Heart left ventricle (tissue), 16 donors: ENCODE results near the gene TRMT1. TPM values are rescaled to one million over a fixed set of nuclear protein-coding genes. Genes with fewer than 3 reads are reported as not detected.
A peak's percentile ranks its signal among the peaks of the same experiment; 100 is the strongest.

Experiments used
- ATAC-seq, 4 donors: fragments of 200-7000 bp; cut with Tn5 transposase; one replicate each; pipeline ENCODE4 v1.9.1; 2020 to 2022; ENCODE audit warnings: moderate library complexity in 4 of 4, mild to moderate bottlenecking in 3 of 4, moderate number of reproducible peaks in 1 of 4
- DNase-seq, 5 donors: peaks; one replicate each; pipeline ENCODE4 v3.0.0-alpha.2; 2020
- H3K27ac ChIP-seq, 12 donors: fragments of 200-600 bp; sonication (generic) in 4 of 12; one replicate each; pipeline versions ENCODE4 v1.5.0 to v1.8.0; 2016 to 2022; ENCODE audit warnings: mild to moderate bottlenecking in 2 of 12
- H3K27me3 ChIP-seq, 9 donors: fragments of 200-600 bp; sonication (generic) in 2 of 9; one replicate each; pipeline versions ENCODE4 v1.5.1 to v1.8.0; 2016 to 2022; ENCODE audit warnings: mild to moderate bottlenecking in 3 of 9
- H3K36me3 ChIP-seq, 9 donors: fragments of 200-600 bp; sonication (generic) in 2 of 9; one replicate each; pipeline versions ENCODE4 v1.5.0 to v1.8.0; 2018 to 2022; ENCODE audit warnings: mild to moderate bottlenecking in 2 of 9
- H3K4me1 ChIP-seq, 12 donors: fragments of 200-600 bp; sonication (generic) in 4 of 12; one replicate each; pipeline versions ENCODE4 v1.5.0 to v1.8.0; 2016 to 2022; ENCODE audit warnings: mild to moderate bottlenecking in 3 of 12
- H3K4me3 ChIP-seq, 12 donors: fragments of 200-600 bp; sonication (generic) in 4 of 12; one replicate each; pipeline versions ENCODE4 v1.5.0 to v1.8.0; 2017 to 2022; ENCODE audit warnings: mild to moderate bottlenecking in 9 of 12, moderate library complexity in 4 of 12
- H3K9me3 ChIP-seq, 12 donors: fragments of 200-600 bp; sonication (generic) in 4 of 12; one replicate each; pipeline versions ENCODE4 v1.5.0 to v1.8.0; 2016 to 2022; ENCODE audit warnings: mild to moderate bottlenecking in 1 of 12
- POLR2A ChIP-seq, 2 donors: fragments of 450-650 bp; IDR thresholded peaks; one replicate each; pipeline ENCODE4 v1.6.1; 2017; ENCODE audit warnings: antibody characterized with exemption in 2 of 2, mild to moderate bottlenecking in 2 of 2, moderate library complexity in 2 of 2
- WGBS, 4 donors: extraction: QIAGEN DNeasy Blood & Tissue Kit in 2 of 4; methylation state at CpG; one replicate each; pipeline versions ENCODE4 v1.1.5 to v1.1.7; 2013 to 2018; 5-methylcytosine and 5-hydroxymethylcytosine counted together
- intact Hi-C, 10 donors: fragments of 100-400 bp; cut with DNase I; formaldehyde crosslinking; loops; one replicate each; pipeline versions ENCODE4 v1.11.1 to v1.14.2; 2022
- polyA plus RNA-seq, 2 donors: library from polyadenylated mRNA; stranded (reverse); fragments of 200-250 nt; gene quantifications; one replicate each; pipeline ENCODE4 v1.2.3, GENCODE V29; 2013
- total RNA-seq, 9 donors: library from RNA; depleted of rRNA in 2 of 9; stranded (reverse); fragments of >200 nt in 2 of 9; fragmentation: NEBNext Ultra II Directional in 3 of 9; extraction: Animal tissue kit (Norgen Biotek cat#: 25700) in 3 of 9; gene quantifications; one replicate each; pipeline versions ENCODE4 v1.1.0 to v1.2.4, GENCODE V29; 2016 to 2023
- TF ChIP-seq, protein P1 (sequence below), 12 donors: fragments of 200-600 bp; sonication (generic) in 4 of 12; IDR thresholded peaks; one replicate each; pipeline versions ENCODE4 v1.5.0 to v1.8.0; 2018 to 2022; ENCODE audit warnings: antibody characterized with exemption in 12 of 12, mild to moderate bottlenecking in 5 of 12
- donor health status: ischemic (EF 13 %, LVEDD 7.1; RV severe dilation, severe dysfunction).
- donor health status: healthy with polysubstance abuse.
- donor health status: DM: no; HTN: yes; CAD: no.
- donor health status: DM: no; HTN: no; CAD: no.
- donor health status: ischemic (EF 25% LVEDD 6.9; RV normal size, moderate dysfunction).
- donor health status: ischemic (EF 25% LVEDD 5.7; RV mildly dilated, moderate dysfunction).
- donor health status: healthy.
- donor health status: DM: yes; HTN: yes; CAD: no.
- donor health status: ischemic (EF 35%, LVEDD 5.7; RV mildly dilated, moderate dysfunction).
- donor health status: nonischemic (EF 11% LVEDD 7.7; RV severe dilation, severe dysfunction).
- donor health status: DM: yes; HTN: yes; CAD: no.
- donor health status: PGD.
- donor health status: ischemic (EF 29% LVEDD 5.4; RV normal size, mild dysfunction).
- donor health status: nonischemic (EF 23%, LVEDD 6.1; RV moderate dilation, normal function).

Gene TRMT1
- total and polyA plus RNA-seq, 11 donors, result 15.1 to 32.4 (median 19.1) TPM

DNA sequence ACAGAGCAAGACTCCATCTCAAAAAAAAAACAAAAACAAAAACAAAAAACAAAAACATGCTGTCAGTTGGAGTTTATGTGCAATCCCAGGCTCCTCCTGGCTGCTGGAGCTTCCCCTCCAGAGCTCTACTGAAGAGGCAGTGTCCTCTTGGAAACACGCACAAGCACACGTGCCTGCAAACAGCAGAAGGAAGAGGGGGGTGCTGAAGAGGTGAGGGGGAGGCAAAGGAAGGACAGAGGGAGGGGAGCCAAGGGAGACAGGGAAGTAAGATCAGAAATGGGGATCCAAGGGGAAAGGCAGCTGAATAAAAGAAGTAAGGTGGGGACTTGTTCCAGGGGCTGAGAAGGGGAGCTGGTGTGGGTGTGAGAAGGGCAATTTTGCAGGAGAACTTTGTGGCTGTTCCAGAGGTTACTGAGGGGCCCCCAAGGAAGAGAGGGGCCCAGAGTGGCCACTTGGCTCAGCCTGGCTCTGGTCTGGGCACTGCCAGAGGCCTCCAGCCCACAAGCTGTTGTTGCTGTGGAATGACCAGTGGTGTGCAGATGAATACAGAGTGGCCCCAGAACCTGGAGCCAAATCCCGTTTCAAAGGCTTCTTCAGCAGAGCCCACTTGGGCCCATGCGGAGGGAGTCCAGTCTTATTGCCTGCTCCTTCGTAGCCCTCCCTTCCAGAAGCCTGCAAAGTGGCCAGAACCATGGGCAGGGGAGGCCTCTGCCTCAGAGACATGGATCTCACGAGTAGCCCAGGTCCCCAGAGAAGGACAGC lies 48.3 kb downstream of the TRMT1 start:
- WGBS, 4 donors, result 56 to 66% (median 58%) methylated on average over 5 to 6 of the region's 6 CpGs
- no peak overlapping the region for H3K4me3 ChIP-seq
- intact Hi-C loops, result loop anchor here in 1 of 10 donors (2.0 kb wide), 1 partner anchor 21 kb away; no protein-coding TSS in a partner anchor
- no peaks in the 10 kb centered on the region for H3K27me3 ChIP-seq
- H3K27ac ChIP-seq, result peak overlapping the region in 11 of 12 donors; percentile 9 to 98 (median 79)
- H3K36me3 ChIP-seq, result peaks cover 0 to 5% (median under 1%) of the 10 kb centered on the region in 9 donors
- DNase-seq (no peak), ATAC-seq (peak in 1 of 4 donors; percentile 38)
- H3K9me3 ChIP-seq, result no peaks in the 10 kb centered on the region
- TF ChIP-seq, protein P1, sequence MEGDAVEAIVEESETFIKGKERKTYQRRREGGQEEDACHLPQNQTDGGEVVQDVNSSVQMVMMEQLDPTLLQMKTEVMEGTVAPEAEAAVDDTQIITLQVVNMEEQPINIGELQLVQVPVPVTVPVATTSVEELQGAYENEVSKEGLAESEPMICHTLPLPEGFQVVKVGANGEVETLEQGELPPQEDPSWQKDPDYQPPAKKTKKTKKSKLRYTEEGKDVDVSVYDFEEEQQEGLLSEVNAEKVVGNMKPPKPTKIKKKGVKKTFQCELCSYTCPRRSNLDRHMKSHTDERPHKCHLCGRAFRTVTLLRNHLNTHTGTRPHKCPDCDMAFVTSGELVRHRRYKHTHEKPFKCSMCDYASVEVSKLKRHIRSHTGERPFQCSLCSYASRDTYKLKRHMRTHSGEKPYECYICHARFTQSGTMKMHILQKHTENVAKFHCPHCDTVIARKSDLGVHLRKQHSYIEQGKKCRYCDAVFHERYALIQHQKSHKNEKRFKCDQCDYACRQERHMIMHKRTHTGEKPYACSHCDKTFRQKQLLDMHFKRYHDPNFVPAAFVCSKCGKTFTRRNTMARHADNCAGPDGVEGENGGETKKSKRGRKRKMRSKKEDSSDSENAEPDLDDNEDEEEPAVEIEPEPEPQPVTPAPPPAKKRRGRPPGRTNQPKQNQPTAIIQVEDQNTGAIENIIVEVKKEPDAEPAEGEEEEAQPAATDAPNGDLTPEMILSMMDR (IDR thresholded peaks at IDR 0.05), result peak in 2 of 12 donors; percentile 16 to 30
- no peak for TF ChIP-seq POLR2A (IDR thresholded peaks at IDR 0.05)
- H3K4me1 ChIP-seq, result peaks cover 48 to 95% (median 86%) of the 10 kb centered on the region in 12 donors

DNA sequence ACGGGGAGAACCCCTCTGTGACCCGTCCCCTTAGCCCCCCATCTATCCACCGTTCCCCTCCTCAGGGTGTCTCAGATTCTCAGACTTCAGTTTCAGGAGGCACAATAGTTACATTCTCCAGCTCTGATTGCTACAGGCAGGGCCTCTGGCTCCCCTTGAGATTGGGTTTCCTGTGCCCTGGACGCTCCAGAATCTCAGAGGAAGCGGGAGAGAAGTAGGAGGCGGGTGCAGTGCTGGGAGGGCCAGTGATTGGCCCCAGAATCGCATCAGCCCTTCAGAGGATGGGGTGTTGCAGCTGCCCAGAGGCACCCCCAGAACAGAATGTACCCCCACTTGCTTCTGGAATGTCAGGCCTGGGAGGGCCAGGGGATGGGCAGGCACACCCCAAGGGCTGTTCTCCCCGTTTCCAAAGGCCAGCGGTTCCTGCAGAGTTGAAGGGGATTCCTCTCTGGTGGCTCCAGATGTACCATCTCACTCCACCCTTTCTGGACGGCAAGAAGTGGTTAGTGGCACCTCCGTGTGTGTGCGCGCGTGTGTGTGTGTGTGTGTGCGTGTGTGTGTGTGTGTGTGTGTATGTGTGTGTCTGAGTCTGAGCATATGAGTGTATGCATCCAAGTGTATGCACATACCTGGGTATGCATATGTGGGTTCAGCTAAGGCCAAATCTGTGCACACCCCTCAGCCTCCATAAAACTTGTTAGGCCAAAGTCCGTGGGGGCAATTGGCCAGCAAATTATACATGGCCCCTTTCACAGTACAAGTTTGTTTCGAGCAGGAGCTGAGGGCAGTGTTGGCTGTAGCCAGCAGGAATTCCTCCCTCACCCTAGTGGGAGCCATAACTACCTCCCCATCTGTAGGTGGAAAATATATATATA lies 49.4 kb downstream of the TRMT1 start:
- Histone ChIP-seq H3K4me3 (no peak overlapping the region), H3K9me3 (no peaks in the 10 kb centered on the region), H3K27ac (peak overlapping the region; percentile 26 to 98 (median 94)), H3K36me3 (no peaks in the 10 kb centered on the region), H3K27me3 (no peaks in the 10 kb centered on the region), H3K4me1 (peaks cover 53 to 100% (median 91%) of the 10 kb centered on the region in 12 donors)
- 47 to 66% (median 58%) methylated on average over 12 to 17 of the region's 17 CpGs for WGBS, 4 donors
- TF ChIP-seq POLR2A (IDR thresholded peaks at IDR 0.05), result no peak
- TF ChIP-seq, protein P1 (IDR thresholded peaks at IDR 0.05), result no peak
- DNase-seq, result peak in 1 of 5 donors; percentile 28
- intact Hi-C loops, result loop anchor here in 1 of 10 donors (1.0 kb wide), 1 partner anchor 82 kb away; no protein-coding TSS in a partner anchor
- no peak for ATAC-seq

DNA sequence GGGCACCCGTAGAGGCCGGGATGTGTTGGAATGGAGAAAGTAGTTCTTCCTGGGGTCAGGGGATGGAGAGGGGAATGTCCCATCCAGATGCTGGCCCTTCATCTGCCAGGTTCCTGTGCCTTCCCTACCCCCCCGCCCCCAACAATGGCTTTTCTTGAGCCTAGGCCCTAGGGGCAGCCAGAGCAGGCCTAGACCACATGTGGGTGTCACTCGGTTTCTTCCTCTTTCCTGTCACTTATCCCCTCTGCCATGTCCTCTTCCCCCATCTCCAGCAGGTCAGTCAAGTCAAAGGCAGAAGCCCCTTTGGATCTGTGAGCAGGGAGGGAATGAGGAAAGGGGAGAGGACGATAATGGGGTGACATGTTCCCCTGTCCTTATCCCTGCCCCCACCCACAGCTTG lies 50.3 kb downstream of the TRMT1 start:
- no peak for DNase-seq
- TF ChIP-seq, protein P1 (IDR thresholded peaks at IDR 0.05), result no peak
- no peak for TF ChIP-seq POLR2A (IDR thresholded peaks at IDR 0.05)
- Histone ChIP-seq H3K27me3 (no peaks in the 10 kb centered on the region), H3K36me3 (no peaks in the 10 kb centered on the region), H3K4me1 (peaks cover 53 to 100% (median 93%) of the 10 kb centered on the region in 12 donors), H3K4me3 (no peak overlapping the region), H3K9me3 (no peaks in the 10 kb centered on the region), H3K27ac (peak overlapping the region; percentile 26 to 98 (median 94))
- WGBS, 4 donors, result 71 to 77% (median 72%) methylated on average over 5 of the region's 5 CpGs
- intact Hi-C loops, result loop anchor here in 1 of 10 donors (1.0 kb wide), 1 partner anchor 81 kb away; no protein-coding TSS in a partner anchor
- no peak for ATAC-seq
